ENCODE results near the gene KLF12. TPM values are rescaled to one million over a fixed set of nuclear protein-coding genes. Genes with fewer than 3 reads are reported as not detected.

The KLF12 gene
- total RNA-seq, 1 experiment from 2014 or later: 8.5 TPM

GRCh38 chr13:74090397-74090796 lies 43.8 kb downstream of the KLF12 start:
- no peak overlapping the region for H3K4me3 Mint-ChIP-seq
- ChIA-PET CTCF (no interaction called here), POLR2A (no interaction called here)
- TF ChIP-seq HMGA2 (CRISPR knock-in tag; IDR thresholded peaks at IDR 0.05) (no peak), NFE2L1 (CRISPR knock-in tag; IDR thresholded peaks at IDR 0.05) (no peak)
- no peaks in the 10 kb centered on the region for H3K9me3 Mint-ChIP-seq
- H3K27me3 Mint-ChIP-seq (ENCODE audit: low read depth): no peaks in the 10 kb centered on the region
- H3K36me3 Mint-ChIP-seq: no peaks in the 10 kb centered on the region
- ATAC-seq (no peak), DNase-seq (ENCODE audit: low spot score) (no peak)
- no peak overlapping the region for H3K27ac Mint-ChIP-seq
- peaks cover 15% of the 10 kb centered on the region for H3K4me1 Mint-ChIP-seq

GRCh38 chr13:74087357-74087756 lies 46.8 kb downstream of the KLF12 start:
- no peak for ATAC-seq
- CTCF ChIA-PET: interaction anchor here (1.2 kb wide), 1 partner anchor 200 kb away, joined by 5 read pairs; no protein-coding TSS in a partner anchor

More at GRCh38 chr13:74087357-74087756, 46.8 kb downstream of the KLF12 start:
- no peaks in the 10 kb centered on the region for H3K36me3 Mint-ChIP-seq
- no peaks in the 10 kb centered on the region for H3K27me3 Mint-ChIP-seq (ENCODE audit: low read depth)
- H3K4me1 Mint-ChIP-seq: peaks cover 14% of the 10 kb centered on the region; the same call in 1 of the 2 replicates
- POLR2A ChIA-PET: no interaction called here
- no peak overlapping the region for H3K27ac Mint-ChIP-seq
- DNase-seq (ENCODE audit: low spot score): no peak
- peaks cover 2% of the 10 kb centered on the region; the same call in 1 of the 2 replicates for H3K9me3 Mint-ChIP-seq
- H3K4me3 Mint-ChIP-seq: no peak overlapping the region
- TF ChIP-seq NFE2L1 (CRISPR knock-in tag; IDR thresholded peaks at IDR 0.05) (no peak), CREB1 (CRISPR knock-in tag; IDR thresholded peaks at IDR 0.05) (no peak), ZNF423 (CRISPR knock-in tag; IDR thresholded peaks at IDR 0.05) (no peak), NR2C2 (CRISPR knock-in tag; IDR thresholded peaks at IDR 0.05) (no peak), ATF6 (CRISPR knock-in tag; IDR thresholded peaks at IDR 0.05) (no peak), TEAD1 (CRISPR knock-in tag; IDR thresholded peaks at IDR 0.05) (no peak), PRRX2 (CRISPR knock-in tag; IDR thresholded peaks at IDR 0.05) (no peak)

Data from WTC11 (cell line).